HFFc6 (cell line): ENCODE measurements around the gene ELK4. TPM values are rescaled to one million over a fixed set of nuclear protein-coding genes. Genes with fewer than 3 reads are reported as not detected.
A peak's percentile ranks its signal among the peaks of the same experiment; 100 is the strongest.
"Not testable (repeated sequence)": the region's sequence is repeated elsewhere in the genome, so short reads cannot be mapped to it uniquely, and the experiment has no call there.

Source experiments
- DNase-seq: peaks from one replicate; pipeline ENCODE4 v3.0.0-alpha.2; 2018
- H3K27ac Mint-ChIP-seq: 2 replicates; pipeline ENCODE4 v1.8.0; 2020; ENCODE audit warnings: mild to moderate bottlenecking, mixed read lengths
- H3K27me3 Mint-ChIP-seq: 2 replicates; pipeline ENCODE4 v1.8.0; 2021; ENCODE audit warnings: mild to moderate bottlenecking, moderate library complexity, mixed read lengths; ENCODE audit not compliant: insufficient read depth
- H3K36me3 Mint-ChIP-seq: 2 replicates; pipeline ENCODE4 v1.8.0; 2021; ENCODE audit warnings: low read depth, mixed read lengths
- H3K4me1 Mint-ChIP-seq: 2 replicates; pipeline ENCODE4 v1.8.0; 2020; ENCODE audit warnings: low read depth, mixed read lengths
- H3K4me3 Mint-ChIP-seq: 2 replicates; pipeline ENCODE4 v1.8.0; 2020; ENCODE audit warnings: mild to moderate bottlenecking, moderate library complexity, mixed read lengths
- H3K9me3 Mint-ChIP-seq: 2 replicates; pipeline ENCODE4 v1.8.0; 2020; ENCODE audit warnings: mild to moderate bottlenecking, mixed read lengths
- CTCF ChIP-seq: fragments of 200-600 bp; sonication (generic); IDR thresholded peaks from 2 replicates; pipeline ENCODE4 v1.5.0; 2021; ENCODE audit warnings: antibody characterized with exemption, mild to moderate bottlenecking
- total RNA-seq, 6 experiments: library from RNA; stranded (reverse); fragmentation: NEBNext Ultra II Directional; extraction: Animal tissue kit (Norgen Biotek cat#: 25700); gene quantifications; 2 replicates in 1 of 6; 3 replicates in 5 of 6; pipeline ENCODE4 v1.2.3, GENCODE V29; 2021

ELK4 gene
- total RNA-seq, 6 experiments from 2014 or later: 32.9 to 37.6 (median 35.6) TPM

- Mint-ChIP-seq H3K27ac (no peak overlapping the region), H3K9me3 (no peaks in the 10 kb centered on the region), H3K4me3 (no peak overlapping the region), H3K27me3 (peaks cover 14% of the 10 kb centered on the region), H3K4me1 (no peaks in the 10 kb centered on the region), H3K36me3 (no peaks in the 10 kb centered on the region)
- no peak for TF ChIP-seq CTCF
- DNase-seq: no peak
These were observed 11.0 kb upstream of the ELK4 start for GRCh38 chr1:205642679-205643307.

DNA sequence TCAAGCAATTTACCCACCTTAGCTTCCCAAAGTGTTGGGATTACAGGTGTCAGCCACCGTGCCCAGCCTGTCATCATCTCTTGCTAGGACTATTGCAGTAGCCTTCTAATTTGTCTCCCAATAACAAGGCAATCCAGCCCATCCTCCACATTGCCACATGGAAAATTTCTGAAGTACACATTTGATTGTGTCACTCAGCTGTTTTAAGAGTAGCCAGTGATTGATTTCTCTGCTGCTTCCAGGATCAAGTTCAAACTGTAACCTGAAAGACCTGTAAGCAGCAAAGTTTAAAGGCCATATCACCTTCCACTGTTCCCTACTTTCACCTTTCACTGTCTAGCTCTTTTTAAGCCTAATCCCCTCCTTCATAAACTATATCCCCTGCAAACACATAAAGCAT, 7.8 kb upstream of the ELK4 start:
- peaks cover 6% of the 10 kb centered on the region; the same call in 1 of the 2 replicates for H3K4me1 Mint-ChIP-seq
- H3K36me3 Mint-ChIP-seq: no peaks in the 10 kb centered on the region
- H3K4me3 Mint-ChIP-seq: no peak overlapping the region
- H3K27ac Mint-ChIP-seq: no peak overlapping the region
- no peak for TF ChIP-seq CTCF
- DNase-seq: no peak
- peaks cover 13% of the 10 kb centered on the region for H3K27me3 Mint-ChIP-seq
- H3K9me3 Mint-ChIP-seq: no peaks in the 10 kb centered on the region

DNA sequence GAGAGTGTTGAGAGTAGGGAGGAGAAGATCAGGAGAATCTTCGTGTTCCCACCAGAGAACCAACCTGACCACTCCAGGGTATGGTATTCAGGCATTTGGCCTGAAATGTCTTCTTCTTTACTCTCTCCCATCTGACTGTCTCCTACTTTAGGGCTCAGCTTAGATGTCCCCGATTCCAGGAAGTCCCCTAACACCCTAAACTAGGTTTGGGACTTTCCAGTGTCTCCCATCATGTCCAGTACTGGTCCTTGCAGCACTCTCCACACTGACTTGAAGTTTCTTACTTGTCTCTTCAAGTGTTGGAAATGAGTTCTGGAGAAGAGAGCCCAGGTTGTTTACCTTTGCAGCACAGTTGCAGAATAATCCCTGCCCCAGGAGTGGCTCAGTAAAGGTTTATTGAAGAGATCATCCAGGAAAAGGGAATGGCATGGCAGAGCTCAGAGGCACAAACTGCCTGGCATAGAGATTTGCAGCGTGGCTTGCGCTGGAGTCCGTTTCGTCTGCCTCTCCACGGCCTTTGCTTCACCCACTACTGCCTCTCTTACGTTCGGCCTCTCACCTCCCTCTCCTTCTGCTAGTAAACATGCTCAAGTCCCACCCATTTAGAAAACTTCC, 6.2 kb upstream of the ELK4 start:
- H3K27ac Mint-ChIP-seq: no peak overlapping the region
- H3K4me3 Mint-ChIP-seq: no peak overlapping the region

DNA sequence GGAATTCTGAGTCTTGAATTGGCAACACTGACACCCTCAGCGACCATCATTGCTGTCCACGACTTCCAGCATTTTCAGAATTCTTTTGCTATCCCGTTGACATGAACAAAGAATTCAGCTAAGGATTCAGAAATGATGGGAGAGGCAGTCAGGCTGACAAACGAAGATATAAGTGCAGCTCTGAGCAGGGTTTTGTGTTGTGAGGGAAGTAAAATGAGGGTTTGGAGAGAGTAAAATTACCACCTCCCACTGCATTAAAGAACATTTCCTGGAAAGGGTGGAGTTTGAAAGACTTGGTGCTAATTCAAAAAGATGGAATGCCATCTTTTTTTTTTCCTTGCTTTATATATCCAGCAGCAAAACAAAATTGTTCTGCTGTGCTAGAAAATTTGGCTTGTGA, 4.9 kb upstream of the ELK4 start:
- no peak for DNase-seq
- H3K36me3 Mint-ChIP-seq: no peaks in the 10 kb centered on the region
- no peaks in the 10 kb centered on the region for H3K9me3 Mint-ChIP-seq
- no peak for TF ChIP-seq CTCF
- H3K4me3 Mint-ChIP-seq: no peak overlapping the region
- H3K27me3 Mint-ChIP-seq: peaks cover 13% of the 10 kb centered on the region
- H3K4me1 Mint-ChIP-seq: peaks cover 23% of the 10 kb centered on the region
- H3K27ac Mint-ChIP-seq: no peak overlapping the region

More for the DNA sequence above, 6.2 kb upstream of the ELK4 start:
- Mint-ChIP-seq H3K9me3 (no peaks in the 10 kb centered on the region), H3K4me1 (peaks cover 15% of the 10 kb centered on the region), H3K27me3 (peaks cover 13% of the 10 kb centered on the region), H3K36me3 (no peaks in the 10 kb centered on the region)
- no peak for TF ChIP-seq CTCF
- no peak for DNase-seq

- H3K27me3 Mint-ChIP-seq: peaks cover 10% of the 10 kb centered on the region
- not testable (repeated sequence) for DNase-seq, H3K36me3 Mint-ChIP-seq
These were observed 4.3 kb upstream of the ELK4 start for GRCh38 chr1:205636138-205636530.

DNA sequence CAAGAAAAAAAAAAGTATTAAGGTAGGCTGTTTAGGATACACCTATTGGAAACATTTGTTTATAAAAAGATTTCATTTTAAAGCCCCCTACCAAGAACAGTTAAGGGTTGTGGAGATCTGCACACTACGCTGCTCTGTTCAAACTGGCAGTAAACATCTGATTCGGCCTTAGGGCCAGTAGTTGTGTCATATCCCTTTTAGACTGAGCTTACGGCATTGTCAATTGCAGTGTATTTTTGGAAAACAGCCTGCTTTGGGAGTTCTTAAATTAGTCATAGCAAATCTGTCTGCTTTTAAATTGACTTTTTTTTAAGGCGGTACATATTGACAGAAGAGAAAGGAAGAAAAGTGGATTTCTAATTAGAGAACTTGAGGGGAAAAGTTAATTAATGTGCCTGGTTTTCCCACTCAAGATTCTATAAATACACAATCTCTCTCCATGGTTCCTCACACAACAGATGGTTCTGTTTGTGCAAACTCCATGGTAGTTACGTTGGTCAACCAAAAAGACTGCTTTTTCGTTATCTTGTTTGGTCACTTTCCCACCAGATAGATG, 1.7 kb upstream of the ELK4 start:
- peak overlapping the region; percentile 57; the same call in 1 of the 2 replicates for H3K27ac Mint-ChIP-seq
- no peaks in the 10 kb centered on the region; the same call in 1 of the 2 replicates for H3K36me3 Mint-ChIP-seq
- H3K27me3 Mint-ChIP-seq: peaks cover 4% of the 10 kb centered on the region
- peak overlapping the region; percentile 36; the same call in 1 of the 2 replicates for H3K4me3 Mint-ChIP-seq
- peak; percentile 51 for DNase-seq
- peaks cover 37% of the 10 kb centered on the region for H3K4me1 Mint-ChIP-seq
- TF ChIP-seq CTCF: no peak
- no peaks in the 10 kb centered on the region for H3K9me3 Mint-ChIP-seq

More at GRCh38 chr1:205636138-205636530, 4.3 kb upstream of the ELK4 start:
- H3K9me3 Mint-ChIP-seq, H3K27ac Mint-ChIP-seq, H3K4me3 Mint-ChIP-seq: not testable (repeated sequence)
- peaks cover 23% of the 10 kb centered on the region for H3K4me1 Mint-ChIP-seq
